Measurements from ENCODE around the gene NTRK2.

- TF ChIP-seq POLR2A (IDR thresholded peaks at IDR 0.05): no peak
- no peak for TF ChIP-seq POLR2AphosphoS5 (IDR thresholded peaks at IDR 0.05)
Observed at GRCh38 chr9:84636436-84636835, 33.1 kb upstream of the NTRK2 start.

Data from suprapubic skin (tissue), 4 donors.